ENCODE data around the gene CDC16. TPM values are rescaled to one million over a fixed set of nuclear protein-coding genes. Genes with fewer than 3 reads are reported as not detected.

The CDC16 gene
- total and polyA plus RNA-seq, 2 donors (not counting 1 experiment from before 2014, with no cell fraction given): 94.8 to 127 TPM

- H3K4me1 Mint-ChIP-seq: no peaks in the 10 kb centered on the region
- no peak overlapping the region for H3K9ac ChIP-seq (ENCODE audit: low read length)
- no peak overlapping the region for H3K27ac ChIP-seq (ENCODE audit: low read length in 2 of 2)
- no peak overlapping the region for H3K27ac Mint-ChIP-seq
- peaks cover 5% of the 10 kb centered on the region for H3K27me3 Mint-ChIP-seq
- no peak overlapping the region for H3K4me3 ChIP-seq (ENCODE audit: control extremely low read depth in 1 of 5, extremely low read depth in 1 of 5, insufficient read depth in 1 of 5, low read depth in 2 of 5, low read length in 4 of 5)
- TF ChIP-seq CTCF (IDR thresholded peaks at IDR 0.05) (no peak), EZH2 (IDR thresholded peaks at IDR 0.05; ENCODE audit: borderline replicate concordance, insufficient read depth, low read depth, low read length, poor library complexity, severe bottlenecking) (no peak)
- H4K20me1 ChIP-seq (ENCODE audit: control insufficient read depth, insufficient read depth, low read length, poor library complexity, severe bottlenecking): no peaks in the 10 kb centered on the region
- DNase-seq (no peak), ATAC-seq (ENCODE audit: low read depth) (no peak)
- CTCF ChIA-PET: no interaction called here
- POLR2A ChIA-PET: no interaction called here
- H3K9me3 Mint-ChIP-seq (ENCODE audit: insufficient read depth): no peaks in the 10 kb centered on the region
- no peak overlapping the region for H2AFZ ChIP-seq (ENCODE audit: insufficient read depth, low read depth, low read length, poor library complexity, severe bottlenecking)
- intact Hi-C loops (cut with micrococcal nuclease): no loop called here
- WGBS (ENCODE audit: insufficient coverage): 73% methylated on average over 31 of the region's 42 CpGs
- H3K36me3 ChIP-seq (replicated peaks in 1 of 2; ENCODE audit: control extremely low read depth in 1 of 2, control insufficient read depth in 1 of 2, extremely low read depth in 1 of 2, insufficient read depth in 2 of 2, low read length in 1 of 2): no peaks in the 10 kb centered on the region
- H3K4me2 ChIP-seq (replicated peaks; ENCODE audit: low read depth, low read length, poor library complexity, severe bottlenecking): no peak overlapping the region
- H3K9me3 ChIP-seq (ENCODE audit: control extremely low read depth in 1 of 3, control insufficient read depth in 2 of 3, insufficient read depth in 1 of 3, low read length in 2 of 3): peaks cover 0 to 8% (median 0%) of the 10 kb centered on the region in 3 donors
- H3K27me3 ChIP-seq (replicated peaks in 1 of 4; ENCODE audit: control extremely low read depth in 1 of 4, control insufficient read depth in 3 of 4, insufficient read depth in 4 of 4, low read length in 3 of 4): peaks cover 0 to 5% (median 1%) of the 10 kb centered on the region in 4 experiments
- H3K79me2 ChIP-seq (ENCODE audit: control insufficient read depth, insufficient read depth, low read length): no peaks in the 10 kb centered on the region
- no peaks in the 10 kb centered on the region for H3K4me1 ChIP-seq (ENCODE audit: control insufficient read depth in 2 of 2, insufficient read depth in 2 of 2, low read length in 2 of 2)
- H3K4me3 Mint-ChIP-seq: no peak overlapping the region
Measured at GRCh38 chr13:114199954-114200353, 34.7 kb upstream of the CDC16 start.

DNA sequence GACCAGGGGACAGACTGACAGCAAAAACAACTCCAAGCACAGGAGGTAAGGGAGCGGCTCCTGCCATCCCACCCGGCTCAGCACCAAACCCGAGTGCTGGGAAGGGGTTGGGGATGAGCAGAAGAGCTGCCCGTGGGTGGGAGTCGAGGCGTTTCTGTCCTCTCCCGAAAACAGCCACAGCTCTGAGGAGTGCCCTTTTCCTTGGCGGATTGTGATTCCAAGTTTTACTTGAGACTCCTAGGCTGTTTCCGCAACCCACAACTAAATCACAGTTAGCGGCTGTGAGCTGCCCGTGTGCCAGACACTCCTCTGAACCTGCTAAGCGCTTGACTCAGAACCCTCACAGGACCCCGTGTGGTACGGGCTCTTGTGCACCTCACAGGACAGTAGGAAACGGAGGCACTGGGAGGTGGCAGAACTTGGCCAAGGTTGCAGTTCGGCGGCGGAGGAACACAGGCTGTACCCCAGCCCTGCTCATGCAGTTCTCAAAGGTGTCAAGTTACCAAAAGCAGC, 34.2 kb upstream of the CDC16 start:
- TF ChIP-seq EZH2 (IDR thresholded peaks at IDR 0.05; ENCODE audit: borderline replicate concordance, insufficient read depth, low read depth, low read length, poor library complexity, severe bottlenecking) (no peak), CTCF (IDR thresholded peaks at IDR 0.05) (no peak)
- no peak overlapping the region for H3K4me3 Mint-ChIP-seq
- ChIA-PET POLR2A (no interaction called here), CTCF (no interaction called here)
- Histone ChIP-seq H2AFZ (ENCODE audit: insufficient read depth, low read depth, low read length, poor library complexity, severe bottlenecking) (no peak overlapping the region), H3K27ac (ENCODE audit: low read length in 2 of 2) (no peak overlapping the region), H3K36me3 (replicated peaks in 1 of 2; ENCODE audit: control extremely low read depth in 1 of 2, control insufficient read depth in 1 of 2, extremely low read depth in 1 of 2, insufficient read depth in 2 of 2, low read length in 1 of 2) (no peaks in the 10 kb centered on the region), H3K4me1 (ENCODE audit: control insufficient read depth in 2 of 2, insufficient read depth in 2 of 2, low read length in 2 of 2) (no peaks in the 10 kb centered on the region), H3K79me2 (ENCODE audit: control insufficient read depth, insufficient read depth, low read length) (no peaks in the 10 kb centered on the region), H3K27me3 (replicated peaks in 1 of 4; ENCODE audit: control extremely low read depth in 1 of 4, control insufficient read depth in 3 of 4, insufficient read depth in 4 of 4, low read length in 3 of 4) (peaks cover 0 to 5% (median 1%) of the 10 kb centered on the region in 4 experiments), H3K4me2 (replicated peaks; ENCODE audit: low read depth, low read length, poor library complexity, severe bottlenecking) (no peak overlapping the region), H3K4me3 (ENCODE audit: control extremely low read depth in 1 of 5, extremely low read depth in 1 of 5, insufficient read depth in 1 of 5, low read depth in 2 of 5, low read length in 4 of 5) (no peak overlapping the region), H3K9me3 (ENCODE audit: control extremely low read depth in 1 of 3, control insufficient read depth in 2 of 3, insufficient read depth in 1 of 3, low read length in 2 of 3) (peaks cover 0 to 8% (median 0%) of the 10 kb centered on the region in 3 donors), H3K9ac (ENCODE audit: low read length) (no peak overlapping the region), H4K20me1 (ENCODE audit: control insufficient read depth, insufficient read depth, low read length, poor library complexity, severe bottlenecking) (no peaks in the 10 kb centered on the region)
- H3K27me3 Mint-ChIP-seq: peaks cover 5% of the 10 kb centered on the region
- no peaks in the 10 kb centered on the region for H3K9me3 Mint-ChIP-seq (ENCODE audit: insufficient read depth)
- no peaks in the 10 kb centered on the region for H3K4me1 Mint-ChIP-seq
- DNase-seq (peak; percentile 20), ATAC-seq (ENCODE audit: low read depth) (no peak)
- no peak overlapping the region for H3K27ac Mint-ChIP-seq
- intact Hi-C loops (cut with micrococcal nuclease): no loop called here
- WGBS (ENCODE audit: insufficient coverage): 91% methylated on average over 18 of the region's 18 CpGs

Data from B cell (primary cell).